ENCODE results near the gene MYO9B. TPM values are rescaled to one million over a fixed set of nuclear protein-coding genes. Genes with fewer than 3 reads are reported as not detected.
"Not testable (repeated sequence)": the region's sequence is repeated elsewhere in the genome, so short reads cannot be mapped to it uniquely, and the experiment has no call there.

MYO9B gene
- total RNA-seq, 2 donors from 2014 or later: 79.4 to 96.8 TPM

DNA sequence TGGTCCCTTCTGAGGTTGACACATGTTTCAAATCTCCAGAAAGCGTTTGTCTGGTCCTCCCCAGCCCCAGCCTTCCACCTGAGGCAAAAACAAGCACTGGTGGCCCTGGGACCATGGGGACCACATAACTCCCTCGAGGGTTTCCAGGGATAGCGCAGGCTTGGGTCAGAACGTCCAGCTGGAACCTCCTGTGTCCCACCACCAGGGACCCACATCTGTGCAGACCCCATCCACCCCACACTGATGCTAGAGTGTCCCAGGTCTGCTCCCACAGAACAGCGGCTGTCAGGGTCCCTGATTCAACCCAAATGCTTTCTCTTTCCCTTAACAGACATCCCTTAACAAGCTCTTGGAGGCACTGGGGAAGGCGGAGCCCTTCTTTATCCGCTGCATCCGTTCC, 110.0 kb downstream of the MYO9B start:
- DNase-seq: no peak
- Histone ChIP-seq H3K36me3 (ENCODE audit: control insufficient read depth, insufficient read depth, low read length) (peaks cover 42% of the 10 kb centered on the region), H3K9me3 (ENCODE audit: control insufficient read depth, low read length) (no peaks in the 10 kb centered on the region), H3K27me3 (ENCODE audit: control insufficient read depth, insufficient read depth, low read length, poor library complexity, severe bottlenecking) (no peaks in the 10 kb centered on the region), H3K4me3 (ENCODE audit: low read length) (no peak overlapping the region), H3K27ac (ENCODE audit: low read depth, low read length) (no peak overlapping the region), H3K9ac (ENCODE audit: extremely low read depth, low read length, poor library complexity, severe bottlenecking) (no peak overlapping the region), H3K4me1 (ENCODE audit: control insufficient read depth, insufficient read depth, low read length) (no peaks in the 10 kb centered on the region)
- no peak overlapping the region for H3K27ac Mint-ChIP-seq
- peaks cover 48% of the 10 kb centered on the region for H3K36me3 Mint-ChIP-seq (ENCODE audit: low read depth)
- no peak for TF ChIP-seq CTCF (conservative IDR thresholded peaks at IDR 0.05)
- H3K9me3 Mint-ChIP-seq: no peaks in the 10 kb centered on the region
- no peaks in the 10 kb centered on the region for H3K27me3 Mint-ChIP-seq (ENCODE audit: insufficient read depth)
- peaks cover 5% of the 10 kb centered on the region for H3K4me1 Mint-ChIP-seq
- H3K4me3 Mint-ChIP-seq: no peak overlapping the region
- WGBS, 2 experiments (ENCODE audit: insufficient coverage in 1 of 2, insufficient read length in 1 of 2): 94 to 96% methylated on average over 7 to 8 of the region's 8 CpGs

GRCh38 chr19:17191736-17192135, 116.2 kb downstream of the MYO9B start:
- H3K4me3 Mint-ChIP-seq; H3K27me3 ChIP-seq (ENCODE audit: control insufficient read depth, insufficient read depth, low read length, poor library complexity, severe bottlenecking); DNase-seq; H3K27me3 Mint-ChIP-seq (ENCODE audit: insufficient read depth); H3K9ac ChIP-seq (ENCODE audit: extremely low read depth, low read length, poor library complexity, severe bottlenecking); H3K4me1 ChIP-seq (ENCODE audit: control insufficient read depth, insufficient read depth, low read length); H3K4me1 Mint-ChIP-seq; H3K4me3 ChIP-seq (ENCODE audit: low read length); H3K9me3 Mint-ChIP-seq; H3K9me3 ChIP-seq (ENCODE audit: control insufficient read depth, low read length); H3K27ac Mint-ChIP-seq; H3K27ac ChIP-seq (ENCODE audit: low read depth, low read length): not testable (repeated sequence)
- WGBS, 2 experiments (ENCODE audit: insufficient coverage in 1 of 2, insufficient read length in 1 of 2): 93 to 96% methylated on average over 4 to 6 of the region's 6 CpGs
- H3K36me3 Mint-ChIP-seq (ENCODE audit: low read depth): peaks cover 60% of the 10 kb centered on the region
- H3K36me3 ChIP-seq (ENCODE audit: control insufficient read depth, insufficient read depth, low read length): peaks cover 40% of the 10 kb centered on the region

DNA sequence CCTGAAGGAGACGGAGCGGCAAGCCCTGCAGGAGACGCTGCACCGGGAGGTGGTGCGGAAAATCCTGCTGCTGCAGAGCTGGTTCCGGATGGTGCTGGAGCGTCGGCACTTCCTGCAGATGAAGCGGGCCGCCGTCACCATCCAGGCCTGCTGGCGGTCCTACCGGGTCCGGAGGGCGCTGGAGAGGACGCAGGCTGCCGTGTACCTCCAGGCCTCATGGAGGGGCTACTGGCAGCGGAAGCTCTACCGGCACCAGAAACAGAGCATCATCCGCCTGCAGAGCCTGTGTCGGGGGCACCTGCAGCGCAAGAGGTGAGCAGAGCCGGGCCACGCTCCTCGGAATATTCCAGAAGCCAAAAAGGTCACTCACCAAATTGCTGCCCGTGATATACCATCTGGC, 117.2 kb downstream of the MYO9B start:
- H3K4me1 Mint-ChIP-seq: no peaks in the 10 kb centered on the region

More for the DNA sequence above, 117.2 kb downstream of the MYO9B start:
- peaks cover 38% of the 10 kb centered on the region for H3K36me3 ChIP-seq (ENCODE audit: control insufficient read depth, insufficient read depth, low read length)
- Mint-ChIP-seq H3K36me3 (ENCODE audit: low read depth) (peaks cover 60% of the 10 kb centered on the region), H3K27ac (no peak overlapping the region), H3K27me3 (ENCODE audit: insufficient read depth) (no peaks in the 10 kb centered on the region), H3K4me3 (no peak overlapping the region), H3K9me3 (no peaks in the 10 kb centered on the region)
- H3K4me1 ChIP-seq (ENCODE audit: control insufficient read depth, insufficient read depth, low read length): no peaks in the 10 kb centered on the region
- no peak overlapping the region for H3K4me3 ChIP-seq (ENCODE audit: low read length)
- 98% methylated on average over 26 of the region's 26 CpGs for WGBS, 2 experiments (ENCODE audit: insufficient coverage in 1 of 2, insufficient read length in 1 of 2)
- no peak overlapping the region for H3K27ac ChIP-seq (ENCODE audit: low read depth, low read length)
- no peak for TF ChIP-seq CTCF (conservative IDR thresholded peaks at IDR 0.05)
- H3K27me3 ChIP-seq (ENCODE audit: control insufficient read depth, insufficient read depth, low read length, poor library complexity, severe bottlenecking): no peaks in the 10 kb centered on the region
- no peaks in the 10 kb centered on the region for H3K9me3 ChIP-seq (ENCODE audit: control insufficient read depth, low read length)
- H3K9ac ChIP-seq (ENCODE audit: extremely low read depth, low read length, poor library complexity, severe bottlenecking): no peak overlapping the region
- no peak for DNase-seq
